Measurements from ENCODE around the gene FAM117B.
"Not testable (repeated sequence)": the region's sequence is repeated elsewhere in the genome, so short reads cannot be mapped to it uniquely, and the experiment has no call there.

The FAM117B gene

DNA sequence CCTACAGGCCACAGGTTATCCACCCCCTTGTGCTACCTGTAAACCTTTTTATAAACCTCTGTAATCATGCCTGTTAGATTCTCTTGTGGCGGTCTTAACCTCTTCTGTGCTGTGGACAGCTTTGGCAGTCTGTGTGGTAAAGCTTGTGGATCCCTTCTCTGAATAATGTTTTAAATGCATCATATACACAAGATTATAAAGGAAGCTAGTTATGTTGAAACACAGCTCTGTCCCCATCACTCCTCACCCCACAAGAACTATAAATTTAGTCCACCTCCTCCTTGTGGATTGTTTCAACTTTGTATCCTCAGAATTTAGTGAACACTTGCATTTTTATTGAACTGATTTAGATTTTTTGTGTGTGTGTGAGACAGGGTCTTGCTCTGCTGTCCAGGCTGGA lies 129.1 kb downstream of the FAM117B start:
- no peak for DNase-seq

DNA sequence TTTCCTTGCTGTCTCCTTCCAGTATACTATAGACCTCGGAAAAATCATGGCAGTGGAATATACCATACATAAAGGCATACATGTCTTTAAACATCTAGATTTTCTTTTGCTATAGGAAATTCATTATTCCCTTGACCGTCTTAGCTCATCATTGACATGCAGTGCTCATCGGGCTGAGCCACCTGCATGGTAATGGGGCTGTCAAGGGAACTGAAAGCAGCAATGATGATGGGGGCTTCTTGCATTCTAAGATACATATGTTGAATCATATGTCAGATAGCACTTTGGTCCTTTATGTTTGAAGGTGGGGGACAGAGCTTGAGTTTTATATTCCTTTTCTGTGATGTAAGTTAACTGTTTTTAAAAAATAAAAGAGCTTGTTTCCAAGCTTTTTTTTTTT lies 130.2 kb downstream of the FAM117B start:
- no peak for DNase-seq

DNA sequence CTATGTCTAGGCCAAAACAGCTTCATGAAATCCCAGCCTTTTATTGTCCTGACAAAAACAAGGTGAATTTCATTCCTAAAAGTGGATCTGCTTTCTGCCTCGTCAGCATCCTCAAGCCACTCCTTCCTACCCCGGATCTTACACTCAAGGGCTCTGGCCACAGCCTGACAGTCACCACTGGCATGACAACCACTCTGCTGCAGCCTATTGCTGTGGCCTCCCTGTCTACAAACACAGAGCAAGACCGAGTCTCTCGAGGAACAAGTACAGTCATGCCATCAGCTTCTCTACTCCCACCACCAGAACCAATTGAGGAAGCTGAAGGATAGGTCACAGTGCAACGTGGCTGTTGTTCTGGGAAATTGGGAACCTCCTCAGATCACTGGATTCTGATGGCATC lies 130.7 kb downstream of the FAM117B start:
- no peak for DNase-seq

DNA sequence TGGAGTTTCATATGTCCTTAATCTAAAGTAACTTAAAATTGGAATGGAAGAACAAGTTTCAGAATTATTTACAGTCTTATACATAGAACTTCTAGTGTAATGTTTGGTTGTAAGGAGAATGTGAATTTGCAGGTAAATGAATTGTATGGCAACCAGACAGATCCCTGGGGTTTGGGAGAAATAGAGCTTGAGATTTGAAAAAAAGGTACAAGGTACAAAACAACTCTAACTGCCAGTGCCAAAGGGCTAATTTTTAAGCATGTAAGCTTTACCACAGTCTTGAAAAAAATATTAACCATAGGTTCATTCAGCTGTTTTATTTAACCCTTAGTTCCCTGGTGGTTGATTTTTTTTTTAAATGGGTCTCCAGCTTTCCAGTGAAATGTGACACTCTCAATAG lies 133.5 kb downstream of the FAM117B start:
- no peak for DNase-seq

DNA sequence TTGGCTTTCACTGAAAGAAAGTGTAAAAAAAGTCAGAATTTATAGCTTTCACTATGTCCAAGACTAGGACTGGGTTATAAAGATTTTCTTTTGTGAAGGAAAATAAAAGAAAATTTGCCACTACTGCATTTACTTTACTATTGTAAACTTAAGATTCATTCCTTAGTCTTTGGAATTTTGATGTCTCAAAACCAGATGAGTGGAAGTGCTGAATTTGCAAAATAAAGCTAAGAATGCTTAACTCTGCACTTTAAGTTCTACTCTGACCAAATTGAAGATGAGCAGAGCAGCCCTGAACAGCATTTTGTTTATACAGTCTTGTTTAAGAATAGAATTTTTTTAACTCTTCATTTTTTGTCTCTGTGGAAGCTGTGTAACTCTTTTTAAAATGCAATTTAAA lies 134.4 kb downstream of the FAM117B start:
- no peak for DNase-seq

DNA sequence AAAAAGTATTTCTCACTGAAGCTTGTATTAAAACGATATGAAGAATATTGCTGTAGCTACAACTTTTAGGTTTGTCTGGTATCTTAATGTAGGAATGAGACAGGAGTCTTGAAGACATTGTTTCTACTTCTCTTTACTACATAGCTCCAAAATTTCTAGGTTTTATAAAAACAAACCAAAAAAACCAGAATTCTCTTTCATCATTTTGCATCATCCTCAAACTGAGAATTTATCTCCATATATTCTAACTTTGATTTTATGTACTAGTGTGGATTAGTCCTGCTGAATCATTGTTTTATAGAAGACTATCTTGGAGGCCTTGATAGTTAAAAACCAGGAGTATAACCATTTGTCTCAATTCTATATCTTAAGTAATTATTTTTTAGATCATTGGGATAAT lies 136.6 kb downstream of the FAM117B start:
- no peak for DNase-seq

DNA sequence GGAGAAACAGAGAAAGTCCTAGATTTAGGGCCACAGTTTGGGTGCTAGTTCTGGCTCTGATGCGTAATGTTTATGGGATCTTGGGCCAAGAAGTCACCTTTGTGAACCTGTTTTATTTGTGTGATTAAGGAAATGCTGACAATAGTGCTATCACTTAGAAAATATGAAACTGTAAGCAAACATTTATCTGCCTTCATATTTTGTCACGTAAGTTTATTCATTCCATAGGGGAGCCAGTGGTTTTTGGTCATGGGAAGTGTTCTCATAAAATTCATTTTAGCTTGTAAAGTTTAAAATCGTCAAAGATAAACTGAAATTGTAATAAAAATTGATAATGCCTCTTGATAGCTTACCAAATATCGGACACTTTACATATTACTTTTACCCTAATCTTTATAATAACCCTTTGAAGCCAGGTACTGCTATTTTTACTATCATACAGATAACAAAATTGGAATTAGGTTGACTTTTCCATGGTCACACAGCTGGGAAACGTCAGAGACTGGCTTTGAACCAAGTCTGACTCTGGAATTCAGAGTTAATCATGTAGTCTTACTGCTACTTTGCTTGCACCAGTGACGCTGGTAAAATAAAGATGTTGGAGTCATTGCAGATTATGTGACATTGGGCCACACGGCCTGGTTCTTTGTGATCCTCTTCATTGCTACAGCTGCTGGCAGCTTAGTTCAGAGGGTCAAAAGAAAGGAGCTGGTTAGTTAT lies 137.1 kb downstream of the FAM117B start:
- no peak for DNase-seq

DNA sequence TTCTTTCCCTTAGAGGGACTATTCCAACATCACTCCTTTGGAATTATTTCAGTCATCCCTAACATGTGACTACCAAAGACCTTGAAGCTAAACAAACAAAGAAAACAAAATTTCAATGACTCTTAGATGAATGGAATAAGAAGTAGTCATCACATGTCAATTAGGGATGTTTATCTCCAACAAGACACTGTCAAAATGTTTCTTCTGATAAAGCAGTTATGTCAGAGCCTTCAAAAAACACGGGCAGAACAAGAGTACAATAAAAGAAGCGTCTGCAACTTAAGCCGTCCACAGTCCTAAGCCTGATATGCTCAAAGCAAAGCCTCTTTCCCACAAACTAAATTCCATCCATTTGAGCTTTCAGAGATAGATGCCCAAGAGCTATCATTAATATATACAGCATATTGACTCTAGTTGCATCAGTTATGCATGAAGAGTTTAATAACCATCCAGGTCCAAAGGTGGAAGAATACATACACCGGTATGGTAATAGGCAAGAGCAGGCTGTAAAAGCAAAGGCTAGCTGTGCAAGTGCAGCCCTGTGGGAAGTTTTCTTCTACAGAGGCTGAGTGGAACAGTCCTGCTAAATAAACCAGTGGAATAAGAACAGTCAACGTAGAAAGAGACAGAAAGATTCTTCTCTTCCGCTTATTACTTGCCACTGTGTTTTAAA lies 138.7 kb downstream of the FAM117B start:
- DNase-seq, result no peak

DNA sequence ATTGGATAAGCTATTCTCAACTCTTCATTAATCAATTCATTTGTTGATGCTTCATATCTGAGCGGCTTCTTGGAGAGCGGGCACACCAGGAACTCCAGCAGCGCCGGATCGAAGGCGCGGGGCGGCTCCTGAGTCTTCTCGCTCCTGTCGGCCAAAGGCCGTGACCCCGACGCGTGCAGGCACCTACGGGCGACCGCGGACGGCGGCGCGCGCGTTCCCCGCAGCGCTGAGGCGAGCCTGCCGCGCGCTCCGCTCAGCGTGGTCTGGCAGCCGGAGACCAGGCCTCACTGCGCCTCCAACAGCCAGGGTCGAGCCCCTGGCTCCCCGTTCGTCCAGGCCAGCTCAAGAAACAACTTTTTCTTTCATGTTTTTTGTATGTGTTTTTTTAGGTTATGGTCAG lies 139.3 kb downstream of the FAM117B start:
- no peak for DNase-seq

DNA sequence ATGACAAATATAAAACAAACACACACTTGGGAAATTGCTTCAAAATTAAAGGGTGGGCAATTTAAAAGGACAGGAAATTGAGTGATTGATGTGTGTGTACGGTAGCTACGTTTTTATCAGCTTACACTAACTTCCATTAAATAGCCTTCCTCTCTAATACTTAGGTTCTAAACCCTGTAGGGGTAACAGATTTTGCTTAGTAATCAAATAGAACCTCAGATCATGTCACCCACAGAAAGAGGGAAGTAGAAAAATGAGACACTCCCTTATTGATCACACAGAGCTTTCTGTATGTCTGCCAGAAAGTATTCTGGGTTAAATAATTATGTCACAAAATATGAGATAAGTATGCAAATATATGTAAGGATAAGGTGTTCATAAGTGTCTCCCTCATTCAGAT lies 143.4 kb downstream of the FAM117B start:
- DNase-seq, result no peak

DNA sequence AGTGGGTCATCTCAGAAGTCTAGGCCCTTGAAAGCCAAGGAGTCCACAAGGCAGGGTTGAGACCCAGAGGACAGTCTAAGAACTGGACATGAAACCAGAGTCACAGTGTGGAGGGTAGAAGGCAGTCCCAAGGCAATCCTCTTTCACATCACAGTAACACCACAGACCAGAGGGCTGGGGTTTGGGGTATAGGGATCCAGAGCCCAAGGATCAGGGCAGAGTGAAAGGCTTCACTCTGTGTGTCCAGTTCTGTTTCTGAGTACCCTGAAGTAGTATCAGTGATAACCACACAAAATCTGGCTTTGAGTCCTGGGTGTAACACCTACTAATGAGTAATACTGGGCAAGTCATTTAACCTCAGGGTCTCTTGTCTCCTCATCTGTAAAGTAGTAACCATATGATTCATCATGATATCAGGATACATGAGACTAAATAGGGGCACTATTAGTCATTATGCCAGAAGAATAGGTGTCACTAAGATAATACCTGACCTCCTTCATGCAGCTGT lies 145.8 kb downstream of the FAM117B start:
- DNase-seq, result no peak

DNA sequence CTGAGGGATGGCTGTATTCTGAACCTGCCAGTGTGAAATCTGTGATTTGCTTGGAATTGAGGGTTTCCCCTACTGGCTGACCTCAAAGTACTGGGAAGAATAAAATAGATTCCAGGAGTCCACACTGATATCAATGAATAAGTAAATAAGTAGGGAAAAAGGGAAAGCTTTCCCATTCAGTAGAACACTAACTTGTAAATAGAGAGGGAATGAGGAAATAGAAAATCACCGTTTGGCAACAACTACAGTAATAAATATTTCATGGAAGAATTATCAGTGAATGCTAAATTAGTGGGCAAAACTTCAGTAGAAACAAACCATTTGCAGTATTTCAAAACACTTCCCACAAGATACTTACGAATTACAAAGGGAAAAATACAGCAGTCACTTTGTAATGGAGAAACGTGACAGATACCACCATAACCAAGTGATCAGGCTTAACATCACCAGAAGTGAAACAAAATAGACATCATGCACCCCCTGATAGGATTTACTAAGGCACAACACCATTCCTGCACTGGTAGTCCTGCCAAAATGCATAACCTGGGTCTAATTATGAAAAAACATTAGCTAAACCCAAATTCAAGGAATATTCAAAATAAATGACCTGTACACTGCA lies 148.3 kb downstream of the FAM117B start:
- DNase-seq, result no peak

DNA sequence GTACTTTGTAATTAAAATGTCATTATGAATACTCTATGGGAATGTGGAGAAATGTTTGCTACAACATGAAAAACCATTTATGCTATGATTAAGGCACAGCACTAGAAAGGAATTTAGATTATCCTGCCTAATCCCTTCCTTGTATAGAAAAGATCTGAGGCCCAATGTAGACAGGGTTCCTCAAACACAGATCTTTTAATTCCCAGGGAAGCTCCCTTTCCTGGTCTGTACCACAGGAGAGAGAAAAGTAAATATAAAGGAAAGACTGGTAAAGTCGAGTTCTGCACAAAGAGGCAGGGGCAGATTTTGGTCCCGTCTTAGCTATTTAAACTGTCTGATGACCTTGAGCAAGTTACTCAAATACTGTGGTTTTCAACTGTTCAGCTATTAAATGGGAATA lies 152.1 kb downstream of the FAM117B start:
- DNase-seq, result no peak

DNA sequence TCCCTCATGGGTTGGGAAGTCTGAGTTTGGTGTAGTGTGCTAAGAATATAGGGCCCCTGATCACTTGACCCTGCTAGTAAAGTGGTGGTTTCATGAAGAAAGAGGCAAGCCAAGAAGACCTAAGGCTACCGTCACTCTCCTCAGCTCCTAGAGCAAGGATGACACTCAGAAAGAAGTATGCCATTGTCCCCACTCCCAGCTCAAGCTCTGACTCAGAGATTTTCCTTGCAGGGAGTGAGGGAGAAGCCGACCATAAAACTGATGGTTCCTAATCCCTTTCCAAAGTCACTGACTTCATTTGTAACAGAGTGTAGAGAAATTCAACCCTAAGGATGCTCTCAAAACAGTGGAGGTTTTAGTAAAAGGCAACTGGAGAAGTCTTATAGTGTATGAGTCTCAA lies 155.9 kb downstream of the FAM117B start:
- DNase-seq, result no peak

DNA sequence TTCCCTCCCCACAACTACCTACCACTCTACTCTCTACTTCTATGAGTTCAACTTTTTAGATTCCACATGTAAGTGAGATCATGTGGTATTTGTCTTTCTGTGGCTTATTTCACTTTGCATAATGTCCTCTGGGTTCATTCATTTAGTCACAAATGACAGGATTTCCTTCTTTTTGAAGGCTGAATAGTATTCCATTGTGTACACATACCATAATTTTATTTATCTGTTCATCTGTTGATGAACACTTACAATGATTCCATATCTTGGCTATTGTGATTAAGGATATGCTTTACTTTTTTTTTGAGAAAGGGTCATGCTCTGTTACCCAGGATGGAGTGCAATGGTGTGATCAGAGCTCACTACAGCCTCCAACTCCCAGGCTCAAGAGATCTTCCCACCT lies 163.2 kb downstream of the FAM117B start:
- DNase-seq, result no peak

DNA sequence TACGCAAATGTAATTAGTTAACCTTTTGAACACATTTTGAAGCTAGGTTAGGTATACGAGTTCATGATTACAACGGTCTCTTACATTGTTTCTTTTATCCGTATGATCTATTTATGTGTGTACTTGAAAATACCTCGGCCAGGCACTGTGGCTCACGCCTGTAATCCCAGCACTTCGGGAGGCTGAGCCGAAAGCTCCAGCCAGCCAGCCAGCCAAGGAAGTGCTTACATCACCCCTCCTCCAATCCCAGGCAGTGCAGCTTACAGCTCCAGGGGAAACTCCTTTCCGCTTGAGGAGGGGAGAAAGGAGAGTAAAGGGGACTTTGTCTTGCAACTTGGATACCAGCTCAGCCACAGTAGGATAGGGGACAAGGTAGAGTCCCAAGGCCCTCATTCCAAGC lies 171.1 kb downstream of the FAM117B start:
- not testable (repeated sequence) for DNase-seq

DNA sequence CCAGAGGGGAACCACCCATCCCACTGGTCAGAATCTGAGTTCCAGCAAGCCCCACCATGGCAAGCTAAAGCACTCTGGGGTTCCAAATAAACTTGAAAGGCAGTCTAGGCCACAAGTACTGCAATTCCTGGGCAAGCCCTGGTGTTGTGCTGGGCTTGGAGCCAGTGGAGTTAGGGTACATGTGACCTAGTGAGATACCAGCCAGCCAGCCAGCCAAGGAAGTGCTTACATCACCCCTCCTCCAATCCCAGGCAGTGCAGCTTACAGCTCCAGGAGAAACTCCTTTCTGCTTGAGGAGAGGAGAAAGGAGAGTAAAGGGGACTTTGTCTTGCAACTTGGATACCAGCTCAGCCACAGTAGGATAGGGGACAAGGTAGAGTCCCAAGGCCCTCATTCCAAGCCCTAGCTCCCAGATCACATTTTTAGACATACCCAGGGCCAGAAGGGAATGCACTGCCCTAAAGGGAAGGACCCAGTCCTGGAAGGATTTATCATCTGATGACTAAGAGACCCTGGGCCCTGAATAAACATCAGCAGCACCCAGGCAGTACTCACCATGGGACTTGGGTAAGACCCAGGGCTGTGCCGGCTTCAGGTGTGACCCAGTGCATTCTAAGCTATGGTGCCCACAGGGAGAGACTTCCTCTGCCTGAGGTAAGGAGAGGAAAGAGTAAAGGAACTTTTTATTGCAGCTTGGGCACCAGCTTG lies 172.8 kb downstream of the FAM117B start:
- not testable (repeated sequence) for DNase-seq

DNA sequence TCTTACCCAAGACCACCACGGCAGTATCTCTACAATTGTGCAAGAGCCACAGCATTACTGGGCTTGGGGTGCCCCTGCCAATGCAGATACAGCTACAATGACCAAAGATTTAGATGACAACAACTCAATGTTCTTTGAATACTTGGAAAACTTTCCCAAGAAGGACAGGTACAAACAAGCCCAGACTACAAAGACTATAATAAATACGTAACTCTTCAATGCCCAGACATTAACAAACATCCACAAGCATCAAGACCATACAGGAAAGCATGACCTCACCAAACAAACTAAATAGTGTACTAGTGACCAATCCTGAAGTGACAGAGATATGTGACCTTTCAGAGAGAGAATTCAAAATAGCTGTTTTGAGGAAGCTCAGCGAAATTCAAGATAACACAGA lies 174.0 kb downstream of the FAM117B start:
- no peak for DNase-seq

DNA sequence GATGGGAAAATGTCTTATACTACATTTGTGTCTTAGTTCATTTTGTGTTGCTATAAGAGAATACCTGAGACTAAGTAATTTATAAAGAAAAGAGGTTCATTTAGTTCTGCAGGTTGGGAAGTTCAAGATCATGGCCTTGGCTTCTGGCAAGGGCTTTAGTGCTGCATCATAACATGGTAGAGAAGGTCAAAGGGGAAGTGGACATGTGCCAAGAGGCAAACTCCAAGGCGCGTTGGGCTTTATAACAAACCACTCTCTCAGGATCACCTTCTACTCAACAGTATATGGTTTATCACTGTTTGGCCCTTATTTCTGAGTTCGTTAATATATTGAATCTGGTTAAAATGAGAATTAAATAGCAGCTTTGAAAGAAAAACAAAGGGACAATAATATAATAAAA lies 178.6 kb downstream of the FAM117B start:
- DNase-seq, result no peak

DNA sequence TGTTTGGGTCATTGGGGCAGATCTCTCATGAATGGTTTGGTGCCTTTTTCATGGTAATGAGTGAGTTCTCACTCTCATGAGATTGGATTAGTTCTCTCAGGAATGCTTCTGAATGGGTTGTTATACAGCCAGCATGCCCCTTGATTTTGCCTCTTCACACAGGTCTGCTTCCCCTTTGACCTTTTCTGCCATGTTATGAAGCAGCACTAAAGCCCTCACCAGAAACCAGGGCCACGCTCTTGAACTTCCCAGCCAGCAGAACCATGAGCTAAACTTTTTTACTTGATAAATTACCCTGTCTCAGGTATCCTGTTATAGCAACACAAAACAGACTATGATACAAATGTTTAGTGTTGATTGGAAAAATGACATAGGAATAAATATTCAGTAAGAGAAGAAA lies 179.5 kb downstream of the FAM117B start:
- DNase-seq, result no peak

DNA sequence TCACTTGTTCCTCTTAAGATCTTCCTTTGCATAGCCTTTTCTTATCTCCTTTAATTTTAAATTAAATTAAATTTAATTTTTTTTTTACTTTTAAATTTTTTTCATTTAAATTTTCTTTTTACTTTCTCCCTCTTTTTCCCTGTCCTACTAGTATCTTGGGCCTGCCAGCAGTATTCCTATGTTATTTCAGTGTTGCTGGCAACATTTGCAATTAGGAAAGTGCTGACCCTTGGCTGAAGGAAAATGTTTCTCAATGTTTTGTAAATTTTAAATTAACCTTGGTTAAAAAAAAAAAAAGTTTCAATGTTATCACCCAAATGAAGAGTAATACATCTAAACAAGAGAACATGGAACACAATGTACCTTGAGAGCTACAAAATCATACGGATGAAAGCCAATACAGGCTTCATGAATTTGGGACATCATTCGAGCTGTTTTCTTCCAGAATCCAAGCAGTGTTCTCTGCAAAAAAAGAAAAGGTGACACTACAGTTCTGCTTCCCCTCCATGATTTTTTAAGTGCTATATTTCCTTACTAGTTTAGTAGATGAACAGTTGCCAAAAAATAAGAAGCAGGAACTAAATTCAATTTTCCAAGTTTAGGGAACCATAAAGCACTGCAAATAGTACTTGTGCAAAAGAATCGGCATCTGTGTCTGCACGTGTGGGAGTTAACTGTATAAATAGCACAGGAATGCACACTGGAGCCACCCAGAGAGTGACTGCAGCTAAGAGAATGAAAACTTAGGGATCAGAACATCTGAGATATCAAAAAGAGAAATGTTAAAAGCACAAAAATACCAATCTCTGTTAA lies 181.0 kb downstream of the FAM117B start:
- no peak for DNase-seq

DNA sequence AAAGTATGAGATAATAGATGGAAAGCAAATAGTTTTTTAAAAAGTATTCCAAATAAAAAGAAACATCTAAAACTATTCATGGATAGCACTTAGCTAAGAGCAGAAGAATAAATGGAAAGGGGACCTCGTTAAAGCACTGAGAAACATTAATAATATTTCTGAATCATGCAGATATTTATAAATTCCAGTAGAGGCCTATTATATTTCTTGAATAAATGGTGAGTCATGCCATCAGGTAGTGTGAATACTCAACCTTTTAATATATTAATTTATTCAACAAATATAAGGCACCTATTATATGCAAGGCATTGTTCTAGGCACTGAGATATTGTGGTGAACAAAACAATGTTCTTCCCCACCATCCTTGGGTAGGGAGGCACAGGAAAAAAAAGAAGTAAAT lies 183.0 kb downstream of the FAM117B start:
- no peak for DNase-seq

DNA sequence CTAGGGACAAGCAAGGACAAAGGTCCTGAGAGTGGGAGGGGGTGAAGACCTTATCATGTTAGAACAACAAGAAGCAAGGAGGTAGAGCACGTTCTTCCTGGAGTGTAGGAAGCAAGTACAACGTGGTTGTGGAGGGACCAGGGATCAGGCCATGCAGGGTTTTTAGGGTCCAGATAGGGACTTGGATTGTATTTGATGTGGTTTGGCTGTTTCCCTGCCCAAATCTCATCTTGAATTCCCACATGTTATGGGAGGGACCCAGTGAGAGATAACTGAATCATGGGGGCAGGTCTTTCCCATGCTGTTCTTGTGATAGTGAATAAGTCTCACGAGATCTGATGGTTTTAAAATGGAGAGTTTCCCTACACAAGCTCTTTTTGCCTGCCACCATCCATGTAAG lies 183.6 kb downstream of the FAM117B start:
- no peak for DNase-seq

Data from activated naive CD4-positive, alpha-beta T cell treated with anti-CD3 and anti-CD28 coated beads, Interleukin-2, amount 50 U/mL, for 16 hours (primary cell).